Measurements from ENCODE around the gene LBX1.

The LBX1 gene

DNA sequence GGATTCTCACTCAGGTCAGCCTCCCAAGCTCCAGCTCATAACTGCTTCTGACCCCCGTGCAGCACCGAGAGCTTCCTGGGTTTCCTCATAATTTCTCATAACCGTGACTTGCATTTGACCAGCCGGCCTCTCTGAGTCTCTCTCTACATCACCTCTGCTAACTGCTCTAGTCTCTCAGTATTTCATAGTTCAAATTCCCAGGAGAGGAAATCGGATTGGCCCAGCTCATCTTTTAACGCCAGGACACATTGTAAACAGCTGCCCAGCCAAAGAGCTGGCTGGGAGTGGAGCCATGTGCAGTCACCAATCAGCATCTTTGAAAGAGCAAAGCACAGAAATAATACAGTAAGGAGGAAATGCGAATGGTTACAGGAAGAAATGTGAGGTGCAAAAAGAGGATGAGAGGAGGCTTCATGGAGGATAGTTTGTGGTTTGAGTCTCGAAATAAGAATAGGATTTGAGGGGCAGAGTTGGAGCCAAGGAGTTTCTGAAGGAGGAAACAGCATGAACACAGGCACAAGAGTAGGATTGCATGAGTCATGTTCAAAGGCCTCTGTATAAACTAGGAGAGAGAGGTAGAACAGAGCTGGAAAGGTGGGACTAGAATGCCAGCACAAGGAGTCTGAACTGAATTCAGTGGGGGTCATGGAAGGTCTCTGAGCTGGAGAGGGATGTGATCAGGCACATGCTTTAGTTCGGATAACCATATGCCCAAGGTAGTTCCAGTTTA, 15.2 kb upstream of the LBX1 start:
- no peak for TF ChIP-seq CTCF (conservative IDR thresholded peaks at IDR 0.05; ENCODE audit: low read length)
- H3K4me3 ChIP-seq (ENCODE audit: low read length), result no peak overlapping the region
- peak; percentile 71 for DNase-seq (ENCODE audit: low read depth)

GRCh38 chr10:101241840-101242707, 12.8 kb upstream of the LBX1 start:
- TF ChIP-seq CTCF (conservative IDR thresholded peaks at IDR 0.05; ENCODE audit: low read length), result no peak
- DNase-seq (ENCODE audit: low read depth), result peak; percentile 24
- H3K4me3 ChIP-seq (ENCODE audit: low read length), result no peak overlapping the region

GRCh38 chr10:101238732-101239105, 9.5 kb upstream of the LBX1 start:
- TF ChIP-seq CTCF (conservative IDR thresholded peaks at IDR 0.05; ENCODE audit: low read length), result 0 out of 2 replicates have a peak, but pooled peaks have one; percentile 17
- DNase-seq (ENCODE audit: low read depth), result no peak
- no peak overlapping the region for H3K4me3 ChIP-seq (ENCODE audit: low read length)

DNA sequence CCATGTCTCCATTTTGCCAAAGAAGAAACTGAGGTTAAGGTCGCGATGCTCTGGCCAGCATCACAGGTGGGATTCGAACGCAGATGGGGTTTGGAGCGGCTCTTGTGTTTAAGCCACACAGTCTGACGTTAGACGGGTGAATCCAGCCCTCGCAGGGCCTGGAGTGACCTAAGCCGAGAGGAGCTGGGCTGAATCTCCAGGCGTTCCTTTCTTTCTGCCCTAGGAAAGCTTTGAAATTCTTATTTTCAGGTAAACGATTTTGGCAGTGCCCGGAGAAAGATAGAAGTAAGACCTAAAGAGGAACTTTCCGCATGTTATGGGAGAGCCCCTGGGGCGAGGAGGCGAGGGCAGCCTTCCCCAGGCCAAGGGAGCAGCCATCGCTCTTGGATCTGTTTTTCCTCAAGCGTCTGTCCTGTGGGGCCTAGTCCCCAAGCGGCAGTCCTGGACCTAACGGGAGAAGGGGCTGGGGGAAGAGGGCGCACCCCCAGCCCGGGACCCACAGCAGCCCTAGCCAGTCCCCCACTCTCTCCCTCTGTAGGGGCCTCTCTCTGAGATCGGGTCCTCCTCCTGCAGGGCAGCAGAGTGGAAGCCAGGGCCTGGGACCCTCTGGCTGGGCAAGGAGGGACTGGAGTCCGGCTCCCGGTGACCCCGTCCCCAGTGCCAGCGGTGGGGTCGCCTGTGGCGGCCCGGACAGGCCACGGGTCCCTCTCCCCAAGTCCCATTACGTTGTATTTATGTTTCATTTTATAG, 8.9 kb upstream of the LBX1 start:
- no peak for DNase-seq (ENCODE audit: low read depth)
- no peak overlapping the region for H3K4me3 ChIP-seq (ENCODE audit: low read length)

DNA sequence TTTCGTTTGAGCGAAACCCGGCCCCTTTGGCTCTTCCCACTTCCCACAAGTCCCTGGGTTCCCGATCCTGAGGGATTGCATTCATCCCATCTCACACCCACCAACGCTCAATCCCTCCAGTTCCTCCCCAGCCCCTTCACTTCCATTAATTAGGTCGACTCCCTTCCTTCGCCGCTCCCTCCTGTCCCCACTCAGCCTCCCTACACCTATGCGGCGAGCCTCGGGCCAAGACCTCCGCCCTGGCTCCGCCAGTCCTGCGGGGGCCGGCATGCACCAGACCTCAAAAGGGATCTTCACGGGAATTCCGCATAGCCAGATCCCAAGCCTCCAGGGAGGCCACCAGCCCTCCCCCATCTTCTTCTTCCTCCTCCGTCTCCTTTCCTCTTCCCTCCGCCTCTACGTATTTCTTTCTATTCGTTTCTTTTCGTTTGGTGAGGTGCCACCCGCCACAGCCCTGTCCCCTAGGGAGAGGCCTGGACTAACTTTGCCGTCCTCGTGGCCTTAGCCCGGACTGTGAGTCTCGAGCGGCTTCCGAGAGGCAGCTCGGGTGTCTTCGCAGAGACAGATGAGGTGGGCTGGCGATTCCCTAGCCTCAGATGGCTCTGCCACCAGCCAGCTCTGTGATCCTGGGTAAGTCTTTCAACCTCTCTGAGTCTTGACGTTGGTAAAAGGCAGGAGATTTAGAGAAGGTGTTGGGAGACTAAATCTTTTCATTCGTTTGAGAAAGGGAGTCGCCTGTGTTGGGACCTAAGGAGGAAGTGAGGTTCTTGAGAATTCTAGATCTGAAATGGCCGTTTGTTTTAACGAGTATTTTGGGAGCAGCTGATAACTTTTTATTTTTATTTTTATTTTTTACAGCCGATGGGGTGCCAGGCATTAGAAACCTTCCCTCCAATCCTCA, 8.1 kb upstream of the LBX1 start:
- TF ChIP-seq CTCF (conservative IDR thresholded peaks at IDR 0.05; ENCODE audit: low read length), result no peak
- no peak overlapping the region for H3K4me3 ChIP-seq (ENCODE audit: low read length)
- DNase-seq (ENCODE audit: low read depth), result no peak

More for the DNA sequence above, 8.9 kb upstream of the LBX1 start:
- TF ChIP-seq CTCF (conservative IDR thresholded peaks at IDR 0.05; ENCODE audit: low read length), result no peak

- no peak for TF ChIP-seq CTCF (conservative IDR thresholded peaks at IDR 0.05; ENCODE audit: low read length)
- H3K4me3 ChIP-seq (ENCODE audit: low read length), result no peak overlapping the region
- DNase-seq (ENCODE audit: low read depth), result no peak
Observed at GRCh38 chr10:101236376-101237080, 7.3 kb upstream of the LBX1 start.

Measured in AG10803 (cell line).